Globus pallidus (tissue), 1 donor: Measurements from ENCODE around the gene KIF20B.
A peak's percentile ranks its signal among the peaks of the same experiment; 100 is the strongest.
"Not testable (repeated sequence)": the region's sequence is repeated elsewhere in the genome, so short reads cannot be mapped to it uniquely, and the experiment has no call there.

Experiments
- DNase-seq: peaks from one replicate; pipeline ENCODE4 v3.0.0-alpha.2; 2015; ENCODE audit warnings: low spot score

Gene KIF20B

GRCh38 chr10:89773081-89773480 is 71.7 kb downstream of the KIF20B start:
- no peak for DNase-seq

GRCh38 chr10:89776665-89777064 is 75.3 kb downstream of the KIF20B start:
- no peak for DNase-seq

- DNase-seq: no peak
These were observed 81.1 kb downstream of the KIF20B start for GRCh38 chr10:89782470-89782869.

- DNase-seq: no peak
These were observed 82.0 kb downstream of the KIF20B start for GRCh38 chr10:89783406-89783805.

- no peak for DNase-seq
These were observed 83.7 kb downstream of the KIF20B start for GRCh38 chr10:89785095-89785494.

- no peak for DNase-seq
These were observed 87.9 kb downstream of the KIF20B start for GRCh38 chr10:89789188-89789877.

- DNase-seq: no peak
These were observed 90.8 kb downstream of the KIF20B start for GRCh38 chr10:89792187-89792586.

- DNase-seq: peak; percentile 68
These were observed 92.4 kb downstream of the KIF20B start for GRCh38 chr10:89793649-89794254.

GRCh38 chr10:89795840-89796239 is 94.5 kb downstream of the KIF20B start:
- no peak for DNase-seq

- DNase-seq: no peak
These were observed 96.7 kb downstream of the KIF20B start for GRCh38 chr10:89798092-89798491.

GRCh38 chr10:89799573-89799972 is 98.2 kb downstream of the KIF20B start:
- no peak for DNase-seq

GRCh38 chr10:89805599-89806013 is 104.2 kb downstream of the KIF20B start:
- DNase-seq: no peak

GRCh38 chr10:89808842-89809241 is 107.5 kb downstream of the KIF20B start:
- no peak for DNase-seq

- no peak for DNase-seq
These were observed 108.4 kb downstream of the KIF20B start for GRCh38 chr10:89809766-89810165.

GRCh38 chr10:89810908-89811525 is 109.6 kb downstream of the KIF20B start:
- DNase-seq: no peak

- DNase-seq: no peak
These were observed 112.2 kb downstream of the KIF20B start for GRCh38 chr10:89813546-89813945.

- DNase-seq: no peak
These were observed 112.9 kb downstream of the KIF20B start for GRCh38 chr10:89814278-89814677.

- DNase-seq: no peak
These were observed 113.9 kb downstream of the KIF20B start for GRCh38 chr10:89815049-89815853.

GRCh38 chr10:89819008-89819407 is 117.6 kb downstream of the KIF20B start:
- not testable (repeated sequence) for DNase-seq
